Measurements from ENCODE around the gene TEX28.
"Not testable (repeated sequence)": the region's sequence is repeated elsewhere in the genome, so short reads cannot be mapped to it uniquely, and the experiment has no call there.

The TEX28 gene

GRCh38 chrX:154239982-154240503 lies 54.9 kb downstream of the TEX28 start:
- DNase-seq: not testable (repeated sequence)

GRCh38 chrX:154238939-154239559 lies 55.9 kb downstream of the TEX28 start:
- not testable (repeated sequence) for DNase-seq

- DNase-seq: not testable (repeated sequence)
These were observed 61.3 kb downstream of the TEX28 start for GRCh38 chrX:154233620-154234019.

GRCh38 chrX:154231443-154231842 lies 63.5 kb downstream of the TEX28 start:
- not testable (repeated sequence) for DNase-seq

- DNase-seq: not testable (repeated sequence)
These were observed 68.2 kb downstream of the TEX28 start for GRCh38 chrX:154226706-154227105.

- not testable (repeated sequence) for DNase-seq
These were observed 69.6 kb downstream of the TEX28 start for GRCh38 chrX:154225292-154225691.
